H4 (cell line): ENCODE data around the gene SPTLC3. TPM values are rescaled to one million over a fixed set of nuclear protein-coding genes. Genes with fewer than 3 reads are reported as not detected.

Source experiments
- DNase-seq: peaks from one replicate; pipeline ENCODE4 v3.0.0-alpha.2; 2015; ENCODE audit warnings: low spot score
- total RNA-seq: library from RNA; depleted of rRNA; stranded (reverse); fragments of >200 nt; shearing (Covaris generic); gene quantifications from 2 replicates; pipeline ENCODE4 v1.2.3, GENCODE V29; 2014; rRNA removed

The SPTLC3 gene
- total RNA-seq, 1 experiment from 2014 or later, result 5.5 TPM

DNA sequence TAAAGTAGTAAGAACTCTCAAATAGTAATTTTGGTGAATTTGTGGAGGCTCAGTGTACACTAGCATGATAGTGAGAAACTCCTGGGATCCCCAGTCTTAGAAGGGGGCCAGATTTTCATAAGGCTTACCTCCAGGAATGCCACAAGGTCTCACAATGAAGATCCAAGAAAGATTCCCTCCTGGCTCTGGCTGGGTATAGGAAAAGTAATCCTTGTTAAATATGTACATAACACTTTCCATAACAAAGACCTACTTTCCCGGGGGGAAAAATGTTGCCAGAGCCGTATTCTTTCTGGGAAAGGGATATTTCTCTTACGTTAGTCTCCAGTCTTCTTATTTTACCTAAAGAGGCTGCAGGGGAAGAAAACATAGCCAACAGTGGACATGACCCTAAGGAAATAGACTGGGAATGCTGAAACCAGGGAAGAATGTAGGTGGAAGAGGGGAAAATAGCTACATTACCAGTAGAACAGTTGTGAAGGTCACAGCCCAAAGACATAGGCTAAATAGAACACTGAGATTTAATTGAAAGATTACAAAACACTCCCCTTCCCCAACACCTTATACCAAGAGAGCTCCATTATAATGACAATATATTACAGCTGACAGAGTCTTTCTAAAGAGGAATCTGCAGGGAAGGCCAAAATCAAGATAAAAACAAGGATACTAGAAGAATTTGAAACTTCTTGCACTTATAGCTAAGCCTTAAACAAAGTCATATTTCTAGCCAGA lies 177.4 kb downstream of the SPTLC3 start:
- DNase-seq, result no peak

DNA sequence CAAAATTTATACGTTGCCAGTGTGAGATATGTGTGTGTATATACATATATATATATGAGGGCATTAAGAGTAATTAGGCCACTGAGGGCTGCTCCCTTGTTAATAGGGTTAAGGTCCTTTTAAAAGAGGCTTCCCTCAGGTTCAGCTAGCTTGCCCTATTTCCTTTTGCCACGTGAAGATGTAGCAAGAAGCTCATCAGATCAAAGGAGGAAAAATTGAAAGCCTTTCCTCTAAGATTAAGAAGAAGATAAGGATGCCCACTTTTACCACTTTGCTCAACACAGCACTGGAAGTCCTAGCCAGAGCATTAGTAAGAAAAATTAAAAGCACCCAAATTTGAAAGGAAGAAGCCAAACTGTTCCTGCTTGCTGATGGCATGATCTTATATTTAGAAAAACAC lies 179.1 kb downstream of the SPTLC3 start:
- no peak for DNase-seq

DNA sequence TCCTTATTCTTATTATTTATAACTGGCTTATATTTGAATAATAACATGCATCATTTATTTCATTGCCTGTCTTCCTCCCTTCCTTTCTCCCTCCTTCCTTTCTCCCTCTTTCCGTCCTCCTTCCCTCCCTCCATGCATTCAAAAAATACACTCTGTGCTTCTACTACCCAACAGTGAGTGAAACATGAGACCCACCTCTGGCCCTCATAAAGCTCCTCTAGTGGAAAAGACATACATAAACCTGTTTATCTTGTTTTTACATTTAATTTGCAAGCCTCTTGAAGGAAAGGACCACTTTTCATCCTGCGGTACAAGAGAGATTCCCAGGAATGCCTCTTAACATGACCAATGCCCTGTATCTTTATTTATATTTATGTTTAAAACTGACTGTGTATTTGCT lies 190.5 kb downstream of the SPTLC3 start:
- DNase-seq, result no peak

DNA sequence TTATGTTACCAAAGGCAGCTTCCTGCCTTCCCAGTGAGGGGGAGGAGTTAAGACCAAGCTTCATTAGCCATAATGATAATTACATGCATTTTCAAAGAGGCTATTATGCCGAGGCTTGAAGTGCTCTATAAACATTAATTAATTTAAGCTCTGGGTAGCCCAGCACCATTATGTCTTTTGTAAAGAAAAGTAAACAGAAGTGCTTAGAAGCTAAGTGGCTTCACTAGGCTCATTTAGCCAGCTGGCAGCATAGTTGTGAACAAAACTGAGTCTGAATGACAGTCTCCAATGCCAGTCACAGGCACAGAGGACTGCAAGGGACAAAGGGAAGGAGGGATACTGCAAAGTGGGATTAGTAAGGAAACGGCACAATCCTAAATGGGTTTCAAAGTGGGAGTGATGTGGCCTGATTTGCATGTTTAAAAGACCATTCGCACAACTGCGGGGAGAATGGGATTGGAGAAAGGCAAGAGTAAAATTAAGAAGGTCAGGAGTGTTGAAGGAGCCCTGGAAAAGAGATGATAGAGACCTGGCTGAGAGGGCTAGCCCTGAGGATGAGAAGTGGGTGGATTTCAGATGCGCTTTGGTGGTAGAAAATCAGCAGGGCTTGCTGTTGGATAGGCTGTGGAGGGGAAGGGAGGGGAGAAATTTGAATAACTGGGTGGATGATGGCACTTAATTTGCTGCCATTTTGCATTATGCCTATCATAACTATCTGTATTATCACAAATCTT lies 192.2 kb downstream of the SPTLC3 start:
- DNase-seq, result no peak

DNA sequence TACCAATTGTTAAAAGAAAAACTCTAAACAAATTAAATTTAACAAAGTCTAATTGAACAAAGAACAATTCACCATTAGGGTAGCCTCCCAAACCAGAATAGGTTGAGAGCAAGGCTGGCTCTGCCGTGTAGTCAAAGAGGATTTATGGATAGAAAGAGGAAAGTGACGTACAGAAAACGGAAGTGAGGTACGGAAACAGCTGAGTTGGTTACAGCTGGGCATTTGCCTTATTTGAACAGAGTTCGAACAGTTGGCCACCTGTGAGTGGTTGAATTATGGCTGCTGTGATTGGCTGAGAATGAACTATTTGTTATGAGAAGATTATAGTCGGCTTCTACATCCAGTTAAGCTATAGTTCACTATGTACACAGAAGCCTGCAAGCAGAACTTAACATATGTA lies 193.8 kb downstream of the SPTLC3 start:
- no peak for DNase-seq

DNA sequence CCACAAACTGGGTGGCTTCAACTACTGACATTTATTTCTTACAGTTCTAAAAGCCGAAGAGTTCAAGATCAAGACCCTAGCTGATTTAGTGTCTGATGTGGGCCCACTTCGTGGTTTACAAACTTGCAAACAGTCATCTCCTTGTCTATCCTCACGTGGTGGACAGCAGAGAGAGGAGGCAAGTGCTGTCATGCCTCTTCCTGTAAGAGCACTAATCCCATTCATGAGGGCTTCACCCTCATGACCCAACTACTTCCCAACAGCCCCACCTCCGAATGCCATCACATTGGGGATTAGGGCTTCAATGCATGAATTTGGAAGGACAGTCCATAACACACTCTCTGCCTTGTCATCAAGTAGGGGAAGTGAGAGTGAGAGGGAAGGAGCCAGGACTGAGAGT lies 196.7 kb downstream of the SPTLC3 start:
- DNase-seq, result no peak

DNA sequence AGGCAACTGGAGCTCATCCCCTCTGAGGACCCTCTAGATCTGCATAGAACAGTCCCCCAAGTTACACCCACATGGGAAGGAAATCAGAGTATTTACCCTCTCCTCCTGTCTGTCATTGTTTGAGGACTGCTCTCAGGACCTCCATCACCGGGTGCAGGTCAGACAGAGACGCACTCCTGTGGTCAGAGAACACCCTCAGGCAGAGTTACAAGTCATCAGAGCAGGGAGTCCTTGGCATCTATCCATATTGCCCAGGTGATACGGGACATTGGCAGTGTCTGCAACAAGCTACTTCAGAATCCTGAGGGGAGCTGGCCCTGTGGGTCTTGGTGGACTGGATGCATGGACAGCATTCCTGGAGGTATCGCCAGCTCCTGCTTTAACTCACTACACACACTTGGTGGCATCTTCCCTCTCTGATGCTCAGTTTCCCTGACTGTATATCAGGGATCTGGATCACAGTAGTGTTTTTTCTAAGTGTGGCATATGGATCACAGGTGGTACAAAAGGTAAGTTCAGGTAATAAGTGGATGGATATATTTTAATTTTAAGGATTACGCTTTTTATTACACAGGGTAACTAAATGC lies 197.2 kb downstream of the SPTLC3 start:
- DNase-seq, result no peak

DNA sequence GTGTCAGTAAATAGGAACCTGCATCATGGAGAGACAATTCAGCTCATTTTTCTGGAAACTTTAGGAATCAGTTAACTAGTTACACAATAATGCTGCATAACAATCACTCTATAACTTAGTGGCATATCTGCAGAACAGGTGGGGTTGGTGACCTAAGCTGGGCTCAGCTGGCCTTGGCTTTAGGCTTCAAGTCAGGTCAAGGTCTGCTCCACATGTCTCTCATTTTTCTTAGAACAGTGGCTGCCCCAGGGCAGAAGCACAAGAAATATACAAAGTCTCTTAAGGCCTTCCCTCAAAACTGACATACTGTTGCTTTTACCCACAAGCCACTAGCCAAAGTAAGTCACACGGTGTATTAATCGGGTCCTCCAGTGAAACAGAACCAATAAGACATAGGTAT lies 198.2 kb downstream of the SPTLC3 start:
- no peak for DNase-seq

DNA sequence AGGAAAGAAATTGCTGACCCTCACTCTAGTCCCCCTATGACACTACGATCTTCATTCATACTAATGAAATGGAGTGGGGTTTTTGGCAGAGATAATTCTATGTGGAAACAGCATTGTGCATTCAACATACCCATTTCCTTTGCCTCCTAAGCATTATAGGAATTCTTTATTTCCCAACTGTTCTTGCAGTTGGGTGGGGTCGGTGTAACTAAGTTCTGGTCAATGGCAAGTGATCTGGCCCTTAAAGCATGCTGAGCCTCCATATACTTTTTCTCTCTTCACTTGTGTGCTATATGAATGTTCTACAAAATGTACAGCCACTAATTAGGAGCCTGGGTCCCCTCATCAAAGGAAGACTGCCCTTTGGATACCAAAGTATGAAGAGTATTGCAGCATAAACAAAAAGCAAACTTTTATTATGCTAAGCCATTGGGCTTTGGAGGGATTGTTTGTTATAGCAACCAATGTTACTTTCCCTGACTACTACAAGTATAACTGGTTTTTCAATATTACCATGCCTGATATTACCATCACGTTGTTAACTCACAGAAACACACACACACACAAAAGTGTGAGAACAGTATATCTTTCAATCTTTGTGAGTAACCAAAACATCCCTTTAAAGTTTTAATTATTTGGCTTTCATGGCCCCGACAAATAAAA lies 203.3 kb downstream of the SPTLC3 start:
- no peak for DNase-seq

DNA sequence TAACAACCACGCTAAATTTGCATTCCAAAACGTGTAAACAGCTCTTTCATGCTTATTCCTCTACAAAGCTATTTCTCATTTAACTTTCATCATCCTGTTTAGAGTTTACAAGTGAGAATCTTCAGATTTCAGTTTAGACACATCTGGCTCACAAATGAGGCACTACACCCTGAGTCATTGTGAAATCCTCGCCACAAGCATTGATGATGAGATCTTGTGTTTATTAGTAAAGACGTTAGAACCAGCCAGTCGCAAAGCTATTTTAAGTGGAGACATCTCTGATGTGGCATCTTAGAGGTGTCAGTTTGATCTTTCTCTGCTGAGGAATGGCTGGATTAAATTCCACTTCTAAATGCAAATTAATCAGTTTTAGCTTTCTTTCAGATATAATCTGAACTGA lies 204.0 kb downstream of the SPTLC3 start:
- DNase-seq, result peak; percentile 30

DNA sequence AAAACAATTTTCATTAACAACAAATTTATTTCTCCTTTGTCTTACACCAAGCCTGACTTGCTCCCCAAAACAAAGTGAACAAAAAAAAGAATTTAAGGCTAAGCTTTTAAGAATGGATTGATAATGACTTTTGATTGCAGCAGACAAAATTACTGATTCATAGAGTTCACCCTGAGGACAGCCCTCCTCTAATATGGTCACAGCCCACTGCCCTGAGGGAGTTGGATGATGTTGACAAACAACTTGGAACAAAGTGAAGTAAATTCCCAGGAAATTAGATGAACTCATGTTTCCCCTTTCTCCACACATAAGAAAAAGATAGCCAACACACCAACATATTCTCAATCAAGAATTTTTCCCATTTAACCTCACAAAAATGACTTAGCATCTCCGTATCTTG lies 204.6 kb downstream of the SPTLC3 start:
- no peak for DNase-seq

DNA sequence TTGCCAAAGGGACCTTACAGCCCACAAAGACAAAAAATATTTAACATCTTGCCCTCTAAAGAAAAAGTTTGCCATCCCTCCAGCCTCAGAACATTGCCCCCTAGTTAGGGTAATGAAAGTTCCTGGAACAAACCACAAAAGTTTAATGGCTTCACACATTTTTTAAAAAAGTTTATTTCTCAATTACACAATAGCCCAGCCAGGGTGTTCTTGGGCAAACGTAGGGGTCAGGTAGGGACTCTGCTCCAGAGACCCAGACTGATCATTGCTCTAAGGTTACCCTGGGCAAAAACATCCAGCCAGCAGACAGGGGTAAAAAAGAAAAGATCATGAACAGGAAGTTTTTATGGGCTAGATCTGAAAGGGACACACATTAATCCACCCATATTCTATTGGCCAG lies 207.8 kb downstream of the SPTLC3 start:
- DNase-seq, result no peak

Other genes with a start within 250 kb of the SPTLC3 start
- gene ISM1, start 212.3 kb downstream of the SPTLC3 start, total RNA-seq, result 0.35 and 0.47 TPM in 2 replicates